Measurements from ENCODE around the gene SLC6A6. TPM values are rescaled to one million over a fixed set of nuclear protein-coding genes. Genes with fewer than 3 reads are reported as not detected.
"Not testable (repeated sequence)": the region's sequence is repeated elsewhere in the genome, so short reads cannot be mapped to it uniquely, and the experiment has no call there.

Gene SLC6A6
- total RNA-seq, 1 donor from 2014 or later, result 21.1 TPM

DNA sequence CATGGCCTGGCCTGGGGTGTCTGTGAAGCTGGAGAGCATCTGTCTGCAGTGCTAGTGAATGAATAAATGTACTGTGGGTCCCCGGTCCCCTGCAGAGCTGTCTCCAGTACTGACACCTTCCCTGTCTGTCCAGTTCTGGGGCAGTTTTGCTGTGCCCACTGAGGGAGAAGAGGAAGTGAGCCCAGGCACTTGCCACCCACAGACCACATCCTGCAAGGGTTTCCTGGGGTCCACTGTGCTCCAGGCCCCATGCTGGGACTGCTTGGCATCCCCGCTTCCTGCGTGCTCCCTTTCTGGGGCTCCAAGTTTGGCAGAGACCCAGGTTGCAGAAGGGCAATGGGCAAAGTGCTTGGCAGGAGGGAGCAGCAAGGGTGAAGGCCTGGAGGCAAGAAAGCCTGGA, 4.9 kb upstream of the SLC6A6 start:
- no peak for DNase-seq (ENCODE audit: extremely low read depth, low read depth, low spot score)

DNA sequence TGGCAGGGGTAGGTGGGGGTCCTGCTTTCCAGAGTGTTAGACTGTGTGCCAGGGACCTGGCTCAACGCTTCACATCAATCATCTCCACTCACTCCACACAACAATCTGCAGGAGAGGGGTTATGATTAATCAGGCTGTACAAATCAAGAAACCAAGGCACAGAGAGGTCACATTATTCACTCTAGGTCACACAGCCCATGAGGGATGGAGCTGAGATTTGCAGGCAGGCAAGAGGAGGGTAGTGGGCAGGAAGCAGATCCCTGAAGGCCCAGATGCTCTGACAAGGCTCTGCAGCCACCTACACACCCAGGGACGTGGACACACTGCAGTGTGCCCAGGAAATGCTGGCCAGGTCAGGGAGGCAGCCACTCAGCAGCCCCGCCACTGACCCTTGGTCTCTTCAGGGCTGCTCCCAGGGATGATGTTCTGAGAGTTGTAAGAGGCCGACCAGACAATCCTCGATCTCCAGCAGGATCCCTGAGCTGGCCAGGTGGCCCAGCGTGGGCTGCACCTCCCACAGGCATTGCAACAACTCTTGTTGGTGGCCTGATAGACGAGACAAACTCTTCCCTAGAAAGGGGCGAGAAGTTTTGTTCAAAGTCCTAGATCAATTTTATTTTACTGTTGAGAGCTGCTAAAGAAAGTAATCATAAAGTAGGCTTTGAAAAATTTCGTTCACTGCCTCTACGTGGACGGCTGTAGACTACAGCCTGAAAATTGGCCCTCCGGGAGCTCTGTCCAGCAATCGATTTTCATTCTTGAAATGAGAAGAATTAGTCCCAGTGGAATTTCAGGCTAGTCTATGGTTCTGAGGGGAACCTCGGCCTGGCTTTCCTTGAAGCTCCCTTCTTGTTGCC, 4.2 kb upstream of the SLC6A6 start:
- DNase-seq (ENCODE audit: extremely low read depth, low read depth, low spot score), result no peak

DNA sequence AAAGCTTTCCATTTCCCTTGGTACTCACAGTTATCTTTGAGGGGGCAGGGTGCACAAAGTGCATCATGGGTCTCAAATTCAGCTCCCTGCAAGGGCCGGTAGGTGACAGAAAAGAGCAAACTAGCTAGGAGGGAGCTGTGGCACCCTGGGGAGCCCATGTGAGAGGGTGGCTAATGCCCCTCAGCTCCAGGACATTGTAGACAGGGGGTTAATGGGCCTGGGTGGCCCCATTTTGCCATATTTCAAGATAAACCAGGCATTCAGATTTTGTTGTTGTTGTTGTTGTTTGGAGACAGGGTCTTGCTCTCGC, 3.7 kb upstream of the SLC6A6 start:
- DNase-seq (ENCODE audit: extremely low read depth, low read depth, low spot score), result no peak

DNA sequence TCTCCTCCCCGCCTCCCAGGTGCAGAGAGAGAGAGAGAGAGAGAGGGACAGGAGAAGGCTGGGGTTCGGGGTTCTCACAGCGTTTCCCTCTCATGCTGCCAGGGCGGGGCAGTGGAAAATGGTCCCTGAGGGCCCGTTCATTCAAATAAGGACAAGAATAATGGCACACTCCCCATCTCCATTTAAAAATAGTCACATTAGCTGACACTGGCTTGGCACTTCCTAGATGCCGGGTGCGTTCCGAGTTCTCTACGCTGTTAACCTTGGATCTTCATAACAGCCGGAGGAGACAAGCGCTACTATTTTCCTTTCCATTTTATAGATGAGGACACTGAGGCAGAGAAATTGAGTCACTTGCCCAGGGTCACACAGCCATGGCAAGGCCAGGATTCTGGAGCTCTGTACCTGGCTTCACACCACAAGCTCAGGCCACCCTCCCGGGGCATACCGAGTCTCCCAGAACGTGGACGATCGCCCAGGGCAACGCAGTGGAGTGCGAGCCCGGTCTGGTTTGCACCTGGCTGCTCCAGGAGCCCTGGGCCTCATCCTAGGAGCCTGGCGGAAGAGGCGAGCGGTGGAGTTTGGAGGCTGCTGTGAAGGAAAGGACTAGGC, 608 bp upstream of the SLC6A6 start:
- no peak for DNase-seq (ENCODE audit: extremely low read depth, low read depth, low spot score)

DNA sequence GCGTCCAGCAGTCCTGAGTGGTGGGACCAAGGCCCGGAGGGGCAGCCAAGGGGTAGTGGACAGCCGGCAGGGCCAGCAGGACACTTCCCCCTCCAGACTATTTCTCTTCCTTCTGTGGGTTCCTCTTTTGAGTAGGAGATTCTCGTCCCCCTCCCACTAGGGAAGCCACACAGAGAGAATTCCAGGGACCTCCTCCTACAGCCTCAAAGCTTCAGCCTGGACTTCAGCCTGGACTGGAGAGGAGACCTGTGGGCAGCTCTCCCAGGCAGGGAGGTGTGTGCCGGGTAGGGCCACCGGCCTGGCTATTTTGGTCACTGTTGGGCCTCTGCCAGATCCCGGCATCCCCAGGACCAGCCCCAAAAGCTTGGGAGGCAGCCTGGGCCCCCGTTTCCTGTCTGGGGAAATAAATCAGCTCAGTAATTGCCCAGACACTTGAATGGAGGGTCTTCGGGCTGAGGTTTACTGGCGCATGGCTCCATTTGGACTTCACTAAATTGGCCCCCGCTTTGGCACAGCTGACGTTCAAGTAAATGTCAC, 1.3 kb downstream of the SLC6A6 start:
- no peak for DNase-seq (ENCODE audit: extremely low read depth, low read depth, low spot score)

DNA sequence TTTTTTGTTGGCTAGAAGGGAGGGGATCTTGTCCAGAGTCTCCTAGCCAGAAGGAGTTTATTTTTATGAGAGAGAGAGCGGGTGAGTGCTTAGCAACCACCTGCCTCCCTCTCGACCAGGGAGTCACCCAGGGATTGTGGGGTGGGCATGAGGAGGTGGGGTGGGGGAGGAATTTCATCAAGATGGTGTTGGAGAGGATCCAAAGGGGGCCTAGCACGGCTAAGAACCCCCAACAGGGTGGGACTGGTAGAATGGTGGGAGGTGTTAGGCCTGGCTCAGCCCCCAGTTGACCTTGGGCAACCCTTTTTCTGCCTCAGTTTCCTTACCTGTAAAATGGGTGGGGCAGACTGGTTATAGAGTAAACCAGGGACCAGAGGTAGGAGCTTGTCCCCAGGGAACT, 1.8 kb downstream of the SLC6A6 start:
- no peak for DNase-seq (ENCODE audit: extremely low read depth, low read depth, low spot score)

DNA sequence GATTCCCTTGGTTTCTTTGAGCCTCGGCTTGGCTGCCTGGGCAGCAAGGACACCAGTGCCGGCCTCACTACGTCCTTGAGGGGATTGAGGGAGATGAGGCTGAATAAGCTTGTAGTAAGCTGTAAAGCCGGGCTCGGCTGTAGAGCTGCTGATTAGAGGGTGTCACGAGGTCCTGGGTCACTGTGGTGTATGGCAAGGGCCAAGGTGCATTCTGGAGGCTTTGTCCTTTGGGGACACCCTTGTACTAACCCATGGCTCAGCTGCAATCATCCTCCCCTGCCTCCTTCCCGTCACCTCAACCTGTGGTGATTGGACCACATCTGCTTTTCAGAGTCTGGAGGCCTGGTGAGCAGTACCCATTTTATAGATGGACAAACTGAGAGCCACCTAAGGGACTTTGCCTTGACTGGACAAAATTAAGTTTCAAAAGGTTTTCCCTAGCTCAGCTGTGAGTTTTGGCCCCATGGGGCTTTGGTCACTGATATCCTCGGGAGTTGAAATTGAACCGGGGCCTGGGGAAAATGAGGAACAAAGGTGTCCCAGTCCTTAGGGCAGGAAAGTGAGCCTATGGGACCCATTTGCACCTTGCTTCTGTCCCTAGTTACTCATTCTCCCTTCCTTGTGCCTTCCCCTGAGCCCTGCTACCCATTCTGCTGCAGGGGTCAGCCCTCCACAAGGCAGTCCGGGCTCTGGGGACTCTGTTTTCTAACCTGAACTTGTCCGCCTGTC, 2.4 kb downstream of the SLC6A6 start:
- no peak for DNase-seq (ENCODE audit: extremely low read depth, low read depth, low spot score)

DNA sequence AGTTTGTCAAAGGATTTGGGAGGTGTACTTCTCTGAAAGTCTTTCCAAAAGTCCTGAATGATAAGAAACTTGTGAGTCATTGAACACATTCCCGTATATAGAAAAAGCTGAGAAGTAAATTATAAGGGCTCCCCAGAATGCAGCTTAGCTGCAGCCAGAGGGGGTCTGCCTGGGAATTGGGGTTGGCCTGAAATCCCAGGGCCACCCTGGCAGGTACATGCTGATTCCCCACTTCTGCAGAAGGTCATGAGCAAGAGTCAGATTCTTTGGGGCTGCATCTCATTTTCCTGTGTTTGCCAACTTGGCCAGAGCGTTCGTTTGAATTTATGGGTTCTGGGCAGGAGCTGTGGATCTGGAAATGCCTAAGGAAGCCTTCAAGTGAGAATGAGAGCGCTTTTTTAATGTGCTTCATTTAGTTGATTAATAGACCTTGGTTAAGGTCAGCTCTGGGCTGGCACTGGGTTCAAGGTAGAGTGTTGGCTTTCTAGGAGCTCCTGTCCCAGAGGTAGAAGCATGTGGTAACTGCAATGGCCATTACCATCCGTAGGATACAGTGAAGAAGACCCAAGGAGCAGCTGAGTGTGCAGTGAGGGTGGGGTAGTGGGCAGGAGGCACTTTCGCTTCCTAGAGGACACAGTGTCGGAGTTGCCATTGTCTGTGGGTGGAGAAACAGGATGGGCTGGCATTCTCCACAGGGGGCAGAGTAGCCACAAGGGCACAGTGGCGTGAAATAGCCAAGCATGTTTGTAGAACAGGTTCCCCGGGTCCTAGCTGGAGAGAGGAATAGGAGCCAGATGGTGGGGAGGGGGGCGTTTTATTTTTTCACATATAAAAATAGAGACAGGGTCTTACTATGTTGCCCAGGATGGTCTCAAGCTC, 3.2 kb downstream of the SLC6A6 start:
- no peak for DNase-seq (ENCODE audit: extremely low read depth, low read depth, low spot score)

DNA sequence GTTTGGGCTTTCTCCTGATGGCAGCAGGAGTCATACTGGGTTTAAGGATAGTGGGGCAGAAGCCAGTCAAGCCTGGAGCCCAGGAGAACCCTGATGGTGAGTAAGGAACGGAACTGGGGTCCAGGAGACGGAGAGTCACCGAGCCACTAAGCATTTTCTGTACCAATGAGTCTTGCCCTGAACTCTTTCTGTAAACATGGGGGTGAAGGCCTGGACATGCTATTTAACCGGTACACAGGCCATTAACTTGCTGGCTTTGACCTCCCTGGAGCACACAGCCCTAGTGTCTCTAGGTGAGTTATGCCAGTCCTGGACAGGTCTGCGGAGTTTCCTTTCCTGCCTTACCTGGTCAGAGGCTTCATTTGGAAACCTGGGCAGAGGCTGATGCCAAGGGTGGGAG, 3.9 kb downstream of the SLC6A6 start:
- DNase-seq (ENCODE audit: extremely low read depth, low read depth, low spot score), result no peak

DNA sequence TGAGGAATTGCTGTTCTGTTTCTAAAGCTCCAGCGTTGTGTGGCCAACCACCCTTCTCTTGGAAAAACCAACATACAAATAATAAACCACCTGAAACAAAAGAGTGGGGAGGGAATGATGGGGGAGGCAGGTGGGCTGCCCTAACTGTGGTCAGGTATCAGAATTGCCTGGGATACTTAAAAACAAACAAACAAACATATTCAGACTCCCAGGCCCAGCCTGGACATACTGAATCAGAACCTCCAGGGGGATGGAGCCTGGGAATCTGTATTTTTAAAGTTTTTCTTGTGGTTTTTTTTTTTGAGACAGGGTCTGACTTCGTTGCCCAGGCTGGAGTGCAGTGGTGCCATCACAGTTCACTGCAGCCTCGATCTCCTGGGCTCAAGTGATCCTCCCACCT, 4.4 kb downstream of the SLC6A6 start:
- no peak for DNase-seq (ENCODE audit: extremely low read depth, low read depth, low spot score)

DNA sequence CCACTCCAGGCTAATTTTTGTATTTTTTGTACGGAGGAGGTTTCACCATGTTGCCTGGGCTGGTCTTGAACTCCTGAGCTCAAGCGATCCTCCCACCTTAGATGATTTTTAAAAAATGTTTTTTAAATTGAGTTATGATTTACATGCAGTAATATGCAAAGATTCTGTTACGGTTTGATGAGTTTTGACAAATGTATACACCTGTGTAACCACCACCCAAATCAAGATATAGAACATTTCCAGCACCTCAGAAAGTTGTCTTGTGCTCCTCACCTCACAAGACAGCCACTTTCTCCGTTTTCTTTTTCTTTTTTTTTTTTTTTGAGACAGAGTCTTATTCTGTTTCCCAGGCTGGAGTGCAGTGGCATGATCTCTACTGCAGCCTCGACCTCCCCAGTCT, 4.8 kb downstream of the SLC6A6 start:
- no peak for DNase-seq (ENCODE audit: extremely low read depth, low read depth, low spot score)

DNA sequence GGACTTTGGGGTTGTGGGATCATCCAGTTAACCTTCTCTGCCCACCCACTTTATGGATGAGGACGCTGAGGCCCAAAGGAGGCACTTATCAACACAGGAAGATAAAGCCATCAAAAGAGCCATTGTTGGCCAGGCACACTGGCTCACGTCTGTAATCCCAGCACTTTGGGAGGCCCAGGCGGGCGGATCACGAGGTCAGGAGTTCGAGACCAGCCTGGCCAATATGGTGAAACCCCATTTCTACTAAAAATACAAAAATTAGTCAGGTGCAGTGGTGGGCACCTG, 7.3 kb downstream of the SLC6A6 start:
- DNase-seq (ENCODE audit: extremely low read depth, low read depth, low spot score), result not testable (repeated sequence)

DNA sequence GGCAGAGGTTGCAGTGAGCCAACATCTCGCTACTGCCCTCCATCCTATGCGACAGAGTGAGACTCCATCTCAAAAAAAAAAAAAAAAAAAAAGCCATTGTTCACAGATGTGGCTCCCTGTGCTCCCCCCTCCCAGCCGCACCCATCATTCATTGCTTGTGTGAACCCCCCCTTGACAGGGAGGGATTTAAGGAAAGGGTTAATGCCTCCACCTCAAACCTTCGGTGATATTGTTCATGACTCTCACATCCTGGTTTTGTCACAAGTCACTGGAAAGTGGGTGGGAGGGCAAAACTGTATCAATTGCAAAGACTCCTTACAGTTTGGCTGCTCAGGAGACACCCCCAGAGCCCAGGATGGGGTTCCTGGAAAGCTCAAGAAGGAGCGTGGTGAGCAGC, 7.7 kb downstream of the SLC6A6 start:
- DNase-seq (ENCODE audit: extremely low read depth, low read depth, low spot score), result no peak

DNA sequence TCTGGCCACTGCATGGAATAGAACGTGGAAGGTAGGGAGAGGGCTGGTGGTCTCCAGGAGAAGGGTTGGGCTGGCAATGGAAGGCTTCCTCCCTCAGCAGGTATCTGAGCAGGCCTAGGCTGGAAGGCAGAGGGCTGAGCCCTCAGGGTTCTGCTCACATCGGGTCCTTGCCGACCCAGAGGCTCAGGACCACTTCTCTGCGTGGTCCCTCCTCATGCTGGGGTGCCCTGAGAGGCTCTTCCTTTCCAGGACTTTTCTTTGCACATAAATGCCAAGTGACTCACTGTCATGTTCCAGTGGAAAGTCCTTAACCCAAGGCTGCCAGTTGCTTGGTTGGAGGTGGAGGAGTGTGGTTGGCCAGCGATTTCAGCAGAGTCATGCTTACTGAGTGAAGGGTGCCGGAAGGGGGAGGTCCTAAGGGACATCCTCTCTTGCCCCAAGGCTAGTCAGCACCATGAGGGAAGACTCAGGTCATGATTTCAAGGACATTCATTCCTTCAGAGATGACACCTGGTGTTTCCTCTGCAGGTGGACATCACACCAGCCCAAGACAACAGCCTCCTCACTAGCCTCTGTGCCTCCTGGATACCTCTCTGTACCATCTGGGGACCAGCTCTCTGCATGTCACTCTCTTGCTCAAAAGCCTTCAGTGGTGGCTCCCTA, 8.2 kb downstream of the SLC6A6 start:
- peak; percentile 31 for DNase-seq (ENCODE audit: extremely low read depth, low read depth, low spot score)

DNA sequence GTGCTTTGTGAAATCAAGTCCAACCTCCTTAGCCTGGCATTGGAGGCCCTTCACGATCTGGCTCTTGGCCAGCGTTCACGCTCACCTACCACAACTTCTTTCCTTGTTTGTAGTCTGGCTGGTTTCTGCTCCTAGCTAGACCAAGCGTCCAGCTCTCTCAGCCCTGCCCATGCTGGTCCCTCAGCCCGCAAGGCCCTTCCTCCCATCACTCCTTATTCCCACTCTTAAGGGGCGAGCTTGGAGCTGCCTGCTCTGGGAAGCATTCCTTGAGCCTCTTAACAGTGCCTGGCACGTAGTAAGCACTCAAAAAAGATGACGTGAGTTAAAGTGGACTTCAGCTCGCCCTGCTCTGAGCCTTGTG, 8.7 kb downstream of the SLC6A6 start:
- no peak for DNase-seq (ENCODE audit: extremely low read depth, low read depth, low spot score)

DNA sequence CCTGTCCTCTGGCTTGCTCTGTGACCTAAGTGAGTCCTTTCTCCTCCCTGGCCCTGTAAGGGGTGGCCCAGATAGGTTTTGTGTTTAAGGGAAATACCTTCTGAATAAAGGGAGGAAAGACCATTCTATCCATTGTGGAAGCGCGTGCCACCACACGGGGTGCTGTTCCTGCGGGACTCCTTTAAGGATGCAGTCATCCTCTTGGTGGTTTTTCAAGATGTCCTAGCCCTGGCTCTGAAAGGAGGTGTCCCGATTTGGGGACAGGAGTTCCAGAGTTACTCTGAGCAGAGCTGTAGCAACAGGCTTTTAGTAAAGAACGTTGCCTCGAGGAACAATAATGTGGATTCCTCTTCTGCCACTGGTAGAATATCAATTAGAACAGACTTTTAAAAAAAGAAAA, 9.6 kb downstream of the SLC6A6 start:
- no peak for DNase-seq (ENCODE audit: extremely low read depth, low read depth, low spot score)

DNA sequence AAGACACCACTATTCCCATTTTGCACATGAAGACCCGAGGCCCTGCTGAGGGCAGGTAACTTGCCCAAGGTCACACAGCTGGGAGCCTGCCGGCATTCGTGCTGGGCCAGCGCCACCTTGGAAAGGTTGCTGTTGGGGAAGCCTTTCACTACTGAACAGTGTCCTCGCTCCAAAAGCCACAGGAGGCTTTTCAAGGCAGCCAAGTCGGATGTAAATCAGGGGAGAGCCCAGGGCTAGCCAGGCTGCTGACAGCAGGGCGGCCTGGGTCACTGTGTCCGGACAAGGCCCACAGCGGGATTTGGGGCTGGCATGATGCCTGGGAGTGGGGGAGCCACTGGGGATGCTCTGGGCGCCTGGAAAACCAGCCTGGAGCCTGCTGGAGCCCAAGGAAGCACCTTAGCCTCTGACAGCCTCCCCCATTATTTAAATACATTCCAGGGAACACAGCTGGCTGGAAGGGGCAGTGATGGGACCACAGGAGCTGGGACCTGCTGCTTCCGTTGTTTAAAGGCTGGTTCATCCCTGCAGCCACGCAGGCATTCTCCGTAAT, 10.5 kb downstream of the SLC6A6 start:
- no peak for DNase-seq (ENCODE audit: extremely low read depth, low read depth, low spot score)

DNA sequence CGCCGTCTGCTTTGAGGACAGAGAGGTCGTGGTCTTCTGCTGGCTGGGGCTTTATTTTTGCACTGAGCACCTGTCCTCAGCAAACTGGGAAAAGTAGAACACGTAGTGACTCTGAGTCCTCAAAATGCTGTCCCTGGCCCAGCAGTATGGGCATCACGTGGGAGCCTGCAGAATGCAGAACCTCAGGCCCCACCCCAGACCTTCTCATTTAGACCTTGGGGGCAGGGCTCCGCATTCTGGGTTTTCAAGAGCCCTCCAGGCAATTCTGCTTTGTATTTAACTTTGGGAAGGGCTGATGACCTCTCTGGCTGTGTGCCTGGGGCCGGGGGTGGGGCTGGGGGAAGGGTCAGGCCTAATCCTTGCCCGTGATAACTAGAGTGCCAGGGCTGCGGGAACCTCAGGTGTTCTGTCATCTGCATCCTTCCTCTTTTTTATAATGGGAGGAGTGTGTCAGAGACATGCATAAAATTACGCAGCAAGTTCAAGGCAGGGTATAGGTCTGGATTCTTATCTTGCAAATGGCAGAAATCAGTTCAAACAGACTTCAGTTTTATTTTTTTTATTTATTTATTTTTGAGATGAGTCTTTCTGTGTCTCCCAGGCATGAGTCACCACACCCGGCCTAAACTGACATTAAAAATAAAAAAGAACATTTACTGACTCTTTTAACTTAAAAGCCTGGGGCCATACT, 11.1 kb downstream of the SLC6A6 start:
- no peak for DNase-seq (ENCODE audit: extremely low read depth, low read depth, low spot score)

DNA sequence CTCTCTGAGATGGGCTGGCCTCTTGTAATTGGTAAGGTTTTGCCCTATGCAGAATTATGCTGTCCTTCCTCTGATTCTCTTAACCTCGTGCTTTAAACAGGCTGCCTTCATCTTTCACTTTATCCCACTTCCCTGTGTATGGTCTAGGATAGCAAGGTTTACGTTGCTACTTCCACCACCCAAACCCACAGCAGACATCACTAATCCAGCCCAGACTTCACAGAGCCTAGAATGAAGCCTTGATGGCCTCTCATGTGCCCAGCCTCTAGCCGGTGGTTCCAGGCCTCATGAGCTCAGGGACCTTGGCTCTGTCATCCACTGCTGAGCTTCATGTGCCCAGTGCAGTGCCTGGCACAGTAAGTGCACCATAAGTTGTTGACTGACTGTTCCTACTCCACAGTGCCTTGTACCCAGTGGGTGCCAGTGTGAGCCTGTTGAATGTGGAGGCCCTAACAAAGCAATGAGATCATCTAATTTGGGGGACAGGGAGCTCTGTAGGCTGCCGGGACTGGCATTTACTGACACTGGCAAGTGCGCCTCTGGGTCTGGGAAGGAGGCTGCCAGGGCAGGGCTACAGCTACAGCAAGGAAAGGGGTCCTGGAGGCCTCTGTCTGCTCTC, 12.5 kb downstream of the SLC6A6 start:
- DNase-seq (ENCODE audit: extremely low read depth, low read depth, low spot score), result no peak

Measured in glomerular endothelial cell (primary cell).